ENCODE results near the gene UROD.

GRCh38 chr1:45035631-45036301 lies 23.7 kb downstream of the UROD start:
- TF ChIP-seq POLR2A (IDR thresholded peaks at IDR 0.05) (no peak), CTCF (IDR thresholded peaks at IDR 0.05) (no peak), POLR2AphosphoS5 (IDR thresholded peaks at IDR 0.05) (no peak), EP300 (IDR thresholded peaks at IDR 0.05) (no peak)

All from stomach (tissue), 4 donors.